ENCODE results near the gene NOD1. TPM values are rescaled to one million over a fixed set of nuclear protein-coding genes. Genes with fewer than 3 reads are reported as not detected.

Gene NOD1
- total RNA-seq, 3 donors from 2014 or later, result 13.2 to 14.4 (median 13.2) TPM

GRCh38 chr7:30469303-30469702 lies 9.3 kb downstream of the NOD1 start:
- intact Hi-C loops (cut with DNase I, micrococcal nuclease), result no loop called here
- Histone ChIP-seq H3K4me1 (ENCODE audit: low read depth) (peaks cover 16% of the 10 kb centered on the region), H3K4me3 (no peak overlapping the region), H3K9me3 (no peaks in the 10 kb centered on the region), H3K36me3 (ENCODE audit: low read depth) (no peaks in the 10 kb centered on the region)
- no peak for TF ChIP-seq CTCF (IDR thresholded peaks at IDR 0.05)
- ATAC-seq, result peak; percentile 88
- peak in 2 of 3 donors; percentile 70 for DNase-seq

- intact Hi-C loops (cut with DNase I, micrococcal nuclease), result no loop called here
- DNase-seq, result no peak
- TF ChIP-seq CTCF (IDR thresholded peaks at IDR 0.05), result no peak
- Histone ChIP-seq H3K4me3 (no peak overlapping the region), H3K4me1 (ENCODE audit: low read depth) (peaks cover 16% of the 10 kb centered on the region), H3K36me3 (ENCODE audit: low read depth) (no peaks in the 10 kb centered on the region), H3K9me3 (no peaks in the 10 kb centered on the region)
- no peak for ATAC-seq
These were observed 9.8 kb downstream of the NOD1 start for GRCh38 chr7:30468791-30469190.

- DNase-seq, result no peak
- ATAC-seq, result no peak
- intact Hi-C loops (cut with DNase I, micrococcal nuclease), result no loop called here
- Histone ChIP-seq H3K4me1 (ENCODE audit: low read depth) (peaks cover 16% of the 10 kb centered on the region), H3K9me3 (no peaks in the 10 kb centered on the region), H3K36me3 (ENCODE audit: low read depth) (no peaks in the 10 kb centered on the region), H3K4me3 (no peak overlapping the region)
- no peak for TF ChIP-seq CTCF (IDR thresholded peaks at IDR 0.05)
These were observed 10.5 kb downstream of the NOD1 start for GRCh38 chr7:30468041-30468440.

- ATAC-seq (no peak), DNase-seq (no peak)
- Histone ChIP-seq H3K9me3 (no peaks in the 10 kb centered on the region), H3K4me3 (no peak overlapping the region), H3K36me3 (ENCODE audit: low read depth) (no peaks in the 10 kb centered on the region), H3K4me1 (ENCODE audit: low read depth) (peaks cover 16% of the 10 kb centered on the region)
- TF ChIP-seq CTCF (IDR thresholded peaks at IDR 0.05), result no peak
- intact Hi-C loops (cut with DNase I, micrococcal nuclease), result no loop called here
These were observed 11.3 kb downstream of the NOD1 start for GRCh38 chr7:30467271-30467670.

GRCh38 chr7:30466266-30466665 lies 12.3 kb downstream of the NOD1 start:
- intact Hi-C loops (cut with DNase I, micrococcal nuclease), result no loop called here
- TF ChIP-seq CTCF (IDR thresholded peaks at IDR 0.05), result no peak
- no peaks in the 10 kb centered on the region for H3K36me3 ChIP-seq (ENCODE audit: low read depth)
- H3K4me3 ChIP-seq, result no peak overlapping the region
- DNase-seq (no peak), ATAC-seq (peak; percentile 18)
- H3K4me1 ChIP-seq (ENCODE audit: low read depth), result peaks cover 16% of the 10 kb centered on the region
- no peaks in the 10 kb centered on the region for H3K9me3 ChIP-seq

- peaks cover 16% of the 10 kb centered on the region for H3K4me1 ChIP-seq (ENCODE audit: low read depth)
- intact Hi-C loops (cut with DNase I, micrococcal nuclease), result no loop called here
- peak; percentile 21 for ATAC-seq
These were observed 12.8 kb downstream of the NOD1 start for GRCh38 chr7:30465811-30466180.

More at GRCh38 chr7:30465811-30466180, 12.8 kb downstream of the NOD1 start:
- peak in 1 of 3 donors; percentile 53 for DNase-seq
- TF ChIP-seq CTCF (IDR thresholded peaks at IDR 0.05), result no peak
- H3K9me3 ChIP-seq, result no peaks in the 10 kb centered on the region
- no peaks in the 10 kb centered on the region for H3K36me3 ChIP-seq (ENCODE audit: low read depth)
- no peak overlapping the region for H3K4me3 ChIP-seq
